ENCODE results near the gene NFATC1. TPM values are rescaled to one million over a fixed set of nuclear protein-coding genes. Genes with fewer than 3 reads are reported as not detected.

NFATC1 gene
- total RNA-seq, 5 donors from 2014 or later (not counting 1 experiment from before 2014, with no cell fraction given), result 58.1 to 108 (median 66.0) TPM

DNA sequence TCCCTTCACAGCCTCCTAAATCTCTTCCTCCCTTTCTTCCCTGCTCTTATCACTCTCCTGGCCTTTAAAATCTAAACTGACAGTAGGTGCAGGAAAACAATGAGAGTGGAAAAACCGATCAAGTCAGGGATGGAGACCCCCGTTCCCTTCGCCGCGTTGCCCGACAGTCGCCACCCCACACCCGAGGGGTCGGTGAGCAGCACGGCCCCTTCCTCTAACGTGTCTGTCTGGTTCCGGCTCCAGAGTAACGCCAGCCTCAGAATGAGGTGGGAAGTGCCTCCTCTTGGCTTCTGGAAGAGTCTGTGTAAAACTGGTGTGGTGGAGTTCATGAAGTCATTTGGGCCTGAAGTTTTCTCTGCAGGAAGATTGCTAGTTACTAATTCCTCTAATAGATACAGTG, 138.6 kb downstream of the NFATC1 start:
- DNase-seq (no peak), ATAC-seq (replicated peaks in 1 of 4) (no peak)
- WGBS (ENCODE audit: insufficient coverage), result 91% methylated on average over 11 of the region's 13 CpGs
- Mint-ChIP-seq H3K36me3 (peaks cover 7% of the 10 kb centered on the region), H3K27me3 (no peaks in the 10 kb centered on the region), H3K4me1 (no peaks in the 10 kb centered on the region), H3K9me3 (peaks cover 0 to 6% (median 0%) of the 10 kb centered on the region in 3 donors), H3K4me3 (no peak overlapping the region), H3K27ac (no peak overlapping the region)
- POLR2A ChIA-PET, result no interaction called here
- Histone ChIP-seq H3K36me3 (ENCODE audit: control insufficient read depth in 2 of 2, extremely low read depth in 1 of 2, insufficient read depth in 1 of 2, low read length in 1 of 2) (peaks cover 0 to 6% of the 10 kb centered on the region in 2 donors), H3K27me3 (replicated peaks in 1 of 2; ENCODE audit: control insufficient read depth in 2 of 2, extremely low read depth in 1 of 2, insufficient read depth in 2 of 2, low read length in 1 of 2) (no peaks in the 10 kb centered on the region), H3K4me3 (ENCODE audit: control insufficient read depth in 1 of 2, extremely low read depth in 1 of 2, low read length in 1 of 2) (no peak overlapping the region), H3K27ac (ENCODE audit: low read length) (no peak overlapping the region), H3K4me1 (ENCODE audit: control insufficient read depth in 1 of 2, extremely low read depth in 1 of 2, insufficient read depth in 2 of 2, low read length in 2 of 2) (peaks cover 0 to 3% of the 10 kb centered on the region in 2 experiments), H3K9me3 (no peaks in the 10 kb centered on the region)
- CTCF ChIA-PET, result no interaction called here

DNA sequence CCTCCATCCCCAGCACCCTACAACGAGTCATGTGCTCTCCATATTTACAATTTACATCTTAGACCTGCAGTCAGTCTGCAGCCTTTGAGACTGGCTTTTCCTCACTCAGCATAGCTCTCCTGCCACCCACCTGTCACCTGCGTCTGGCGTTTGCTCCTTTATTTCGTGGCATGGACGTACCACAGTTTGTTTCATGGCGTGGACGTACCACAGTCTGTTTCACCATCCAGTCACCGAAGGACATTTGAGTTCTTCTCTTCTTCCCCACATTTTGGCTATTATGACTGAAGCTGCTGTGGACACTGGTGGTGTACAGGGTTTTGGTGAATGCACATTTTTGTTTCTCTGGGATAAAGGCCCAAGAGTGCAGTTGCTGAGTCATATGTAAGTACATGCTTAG, 142.0 kb downstream of the NFATC1 start:
- POLR2A ChIA-PET, result no interaction called here
- Mint-ChIP-seq H3K4me1 (no peaks in the 10 kb centered on the region), H3K36me3 (peaks cover 4% of the 10 kb centered on the region), H3K9me3 (peaks cover 0 to 10% (median 6%) of the 10 kb centered on the region in 3 donors), H3K27ac (no peak overlapping the region), H3K27me3 (no peaks in the 10 kb centered on the region), H3K4me3 (no peak overlapping the region)
- no peaks in the 10 kb centered on the region for H3K27me3 ChIP-seq (replicated peaks in 1 of 2; ENCODE audit: control insufficient read depth in 2 of 2, extremely low read depth in 1 of 2, insufficient read depth in 2 of 2, low read length in 1 of 2)
- ATAC-seq (replicated peaks in 1 of 4) (no peak), DNase-seq (no peak)
- no peak overlapping the region for H3K27ac ChIP-seq (ENCODE audit: low read length)
- H3K36me3 ChIP-seq (ENCODE audit: control insufficient read depth in 2 of 2, extremely low read depth in 1 of 2, insufficient read depth in 1 of 2, low read length in 1 of 2), result no peaks in the 10 kb centered on the region
- no peaks in the 10 kb centered on the region for H3K4me1 ChIP-seq (ENCODE audit: control insufficient read depth in 1 of 2, extremely low read depth in 1 of 2, insufficient read depth in 2 of 2, low read length in 2 of 2)
- 91% methylated on average over 3 of the region's 8 CpGs for WGBS (ENCODE audit: insufficient coverage)
- no peaks in the 10 kb centered on the region for H3K9me3 ChIP-seq
- no peak overlapping the region for H3K4me3 ChIP-seq (ENCODE audit: control insufficient read depth in 1 of 2, extremely low read depth in 1 of 2, low read length in 1 of 2)
- CTCF ChIA-PET, result no interaction called here

DNA sequence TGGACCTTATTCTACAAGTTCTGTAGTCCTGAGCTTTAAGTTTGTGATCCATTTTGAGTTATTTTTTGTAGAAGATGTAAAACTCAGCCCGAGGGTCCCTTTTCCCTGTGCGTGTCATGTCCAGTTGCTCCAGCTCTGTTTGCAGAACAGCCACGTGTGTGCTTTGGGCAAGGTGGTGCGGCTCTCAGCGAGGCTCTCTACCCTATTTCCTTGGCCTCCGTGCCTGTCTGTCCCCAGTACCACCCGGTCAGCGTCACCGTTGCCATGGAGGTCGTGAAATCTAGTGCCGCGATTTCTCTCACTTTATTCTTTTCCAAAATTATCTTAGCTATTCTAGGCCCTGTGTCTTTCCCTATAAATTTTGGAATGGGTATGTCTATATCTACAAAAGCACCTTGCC, 142.9 kb downstream of the NFATC1 start:
- no peaks in the 10 kb centered on the region for H3K4me1 Mint-ChIP-seq
- H3K36me3 Mint-ChIP-seq, result peaks cover 4% of the 10 kb centered on the region
- ATAC-seq (replicated peaks in 1 of 4), result no peak
- POLR2A ChIA-PET, result interaction anchor here in 1 of 2 donors (0.6 kb wide), 1 partner anchor 162 kb away, joined by 12 read pairs; no protein-coding TSS in a partner anchor
- no peak overlapping the region for H3K27ac ChIP-seq (ENCODE audit: low read length)
- no peak overlapping the region for H3K4me3 ChIP-seq (ENCODE audit: control insufficient read depth in 1 of 2, extremely low read depth in 1 of 2, low read length in 1 of 2)
- no peak overlapping the region for H3K4me3 Mint-ChIP-seq
- H3K27me3 Mint-ChIP-seq, result no peaks in the 10 kb centered on the region
- H3K4me1 ChIP-seq (ENCODE audit: control insufficient read depth in 1 of 2, extremely low read depth in 1 of 2, insufficient read depth in 2 of 2, low read length in 2 of 2), result no peaks in the 10 kb centered on the region
- H3K36me3 ChIP-seq (ENCODE audit: control insufficient read depth in 2 of 2, extremely low read depth in 1 of 2, insufficient read depth in 1 of 2, low read length in 1 of 2), result no peaks in the 10 kb centered on the region
- H3K9me3 ChIP-seq, result no peaks in the 10 kb centered on the region
- CTCF ChIA-PET, result no interaction called here
- DNase-seq, result no peak
- peaks cover 0 to 10% (median 6%) of the 10 kb centered on the region in 3 donors for H3K9me3 Mint-ChIP-seq
- H3K27me3 ChIP-seq (replicated peaks in 1 of 2; ENCODE audit: control insufficient read depth in 2 of 2, extremely low read depth in 1 of 2, insufficient read depth in 2 of 2, low read length in 1 of 2), result peaks cover 0 to under 1% of the 10 kb centered on the region in 2 experiments
- 63% methylated on average over 4 of the region's 12 CpGs for WGBS (ENCODE audit: insufficient coverage)
- no peak overlapping the region for H3K27ac Mint-ChIP-seq

DNA sequence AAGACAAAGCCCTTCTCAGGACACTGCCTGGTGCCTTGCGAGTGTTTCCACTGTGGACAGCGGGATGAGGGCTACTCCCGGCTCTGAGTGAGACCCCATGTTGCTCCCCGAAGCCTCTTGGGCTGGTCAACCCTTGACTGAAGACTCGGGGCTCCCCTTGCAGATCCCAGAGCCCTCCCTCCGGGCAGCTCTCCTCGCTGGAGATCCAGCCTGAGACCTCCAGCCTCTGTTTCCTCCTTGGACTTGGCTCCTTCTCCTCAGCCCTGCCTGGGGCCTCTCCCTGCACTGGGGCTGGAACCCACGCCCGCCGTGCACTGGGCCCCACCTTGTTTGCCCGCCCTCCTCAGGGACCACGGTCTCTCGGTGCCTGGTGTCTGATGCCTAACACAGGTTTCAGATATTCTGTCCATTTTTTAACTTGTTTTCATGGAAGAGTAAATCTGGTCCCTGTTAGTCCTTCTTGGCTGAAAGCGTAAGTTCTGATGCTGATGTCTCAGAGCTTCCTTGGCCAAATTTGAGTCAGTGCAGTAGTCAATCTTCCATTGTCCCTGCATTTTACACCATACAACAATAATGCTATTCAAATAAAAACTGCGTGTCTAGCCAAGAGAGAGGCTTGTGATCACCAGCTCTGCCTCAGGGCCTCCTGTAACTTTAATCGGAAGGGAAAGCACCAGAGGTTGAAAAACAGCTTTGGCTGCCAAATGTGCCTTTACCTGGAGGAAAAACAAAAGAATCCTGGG, 144.6 kb downstream of the NFATC1 start:
- POLR2A ChIA-PET, result no interaction called here

DNA sequence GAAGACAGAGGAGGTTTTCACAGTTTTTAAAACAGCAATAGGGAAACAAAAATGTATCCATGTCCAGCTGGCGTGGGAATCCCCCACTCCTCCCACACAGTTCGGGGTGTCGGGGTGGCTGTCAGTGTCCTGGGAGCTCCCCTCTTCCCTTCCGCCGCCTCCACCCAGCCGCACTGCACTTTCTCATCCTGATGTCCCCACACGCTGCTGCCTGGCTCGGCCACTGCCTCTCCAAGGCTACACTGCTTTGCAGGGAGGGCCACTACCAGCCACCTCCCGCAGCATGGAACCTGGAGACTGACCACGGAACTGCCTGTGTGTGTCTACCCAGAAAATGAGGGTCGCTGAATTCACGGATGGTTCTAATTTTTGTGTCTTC, 145.2 kb downstream of the NFATC1 start:
- no peak overlapping the region for H3K4me3 Mint-ChIP-seq
- POLR2A ChIA-PET, result no interaction called here

More for the DNA sequence above, 144.6 kb downstream of the NFATC1 start:
- H3K36me3 ChIP-seq (ENCODE audit: control insufficient read depth in 2 of 2, extremely low read depth in 1 of 2, insufficient read depth in 1 of 2, low read length in 1 of 2), result no peaks in the 10 kb centered on the region
- no peak overlapping the region for H3K4me3 ChIP-seq (ENCODE audit: control insufficient read depth in 1 of 2, extremely low read depth in 1 of 2, low read length in 1 of 2)
- CTCF ChIA-PET, result no interaction called here
- no peak overlapping the region for H3K27ac ChIP-seq (ENCODE audit: low read length)
- H3K4me1 ChIP-seq (ENCODE audit: control insufficient read depth in 1 of 2, extremely low read depth in 1 of 2, insufficient read depth in 2 of 2, low read length in 2 of 2), result no peaks in the 10 kb centered on the region
- DNase-seq, result no peak
- H3K9me3 ChIP-seq, result no peaks in the 10 kb centered on the region
- peaks cover 0 to 13% of the 10 kb centered on the region in 2 experiments for H3K27me3 ChIP-seq (replicated peaks in 1 of 2; ENCODE audit: control insufficient read depth in 2 of 2, extremely low read depth in 1 of 2, insufficient read depth in 2 of 2, low read length in 1 of 2)
- no peaks in the 10 kb centered on the region for H3K4me1 Mint-ChIP-seq
- 87% methylated on average over 16 of the region's 16 CpGs for WGBS (ENCODE audit: insufficient coverage)
- H3K9me3 Mint-ChIP-seq, result peaks cover 0 to 10% (median 6%) of the 10 kb centered on the region in 3 donors
- ATAC-seq (replicated peaks in 1 of 4), result no peak
- peaks cover 4% of the 10 kb centered on the region for H3K36me3 Mint-ChIP-seq
- H3K4me3 Mint-ChIP-seq, result no peak overlapping the region
- H3K27me3 Mint-ChIP-seq, result peaks cover 0 to 3% of the 10 kb centered on the region in 2 donors
- H3K27ac Mint-ChIP-seq, result no peak overlapping the region

DNA sequence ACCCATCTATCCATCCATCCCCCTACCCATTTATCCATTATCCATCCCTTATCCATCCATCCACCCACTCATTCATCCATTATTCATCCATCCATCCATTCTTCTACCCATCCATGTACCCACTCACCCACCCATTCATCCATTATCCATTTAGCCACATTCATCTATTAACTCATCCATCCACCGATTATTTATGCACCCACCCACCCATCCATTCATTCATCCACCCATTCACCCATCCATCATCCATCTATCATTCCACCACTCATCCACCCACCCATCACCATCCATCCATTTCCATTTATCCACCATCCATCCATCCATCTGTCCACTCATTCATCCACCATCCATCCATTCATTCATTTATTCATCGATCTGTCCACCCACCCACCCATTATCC, 146.5 kb downstream of the NFATC1 start:
- H3K36me3 ChIP-seq (ENCODE audit: control insufficient read depth in 2 of 2, extremely low read depth in 1 of 2, insufficient read depth in 1 of 2, low read length in 1 of 2), result no peaks in the 10 kb centered on the region
- H3K4me3 Mint-ChIP-seq, result no peak overlapping the region
- no peaks in the 10 kb centered on the region for H3K9me3 ChIP-seq
- no peaks in the 10 kb centered on the region for H3K4me1 ChIP-seq (ENCODE audit: control insufficient read depth in 1 of 2, extremely low read depth in 1 of 2, insufficient read depth in 2 of 2, low read length in 2 of 2)
- ChIA-PET CTCF (no interaction called here), POLR2A (no interaction called here)
- H3K4me3 ChIP-seq (ENCODE audit: control insufficient read depth in 1 of 2, extremely low read depth in 1 of 2, low read length in 1 of 2), result no peak overlapping the region
- H3K27ac Mint-ChIP-seq, result no peak overlapping the region
- H3K36me3 Mint-ChIP-seq, result peaks cover 4% of the 10 kb centered on the region
- ATAC-seq (replicated peaks in 1 of 4), result no peak
- no peaks in the 10 kb centered on the region for H3K4me1 Mint-ChIP-seq
- H3K27me3 ChIP-seq (replicated peaks in 1 of 2; ENCODE audit: control insufficient read depth in 2 of 2, extremely low read depth in 1 of 2, insufficient read depth in 2 of 2, low read length in 1 of 2), result peaks cover 0 to 25% of the 10 kb centered on the region in 2 experiments
- H3K27me3 Mint-ChIP-seq, result peaks cover 0 to 3% of the 10 kb centered on the region in 2 donors
- no peak overlapping the region for H3K27ac ChIP-seq (ENCODE audit: low read length)
- 100% methylated on average over 2 of the region's 2 CpGs for WGBS (ENCODE audit: insufficient coverage)
- peaks cover 0 to 10% (median 6%) of the 10 kb centered on the region in 3 donors for H3K9me3 Mint-ChIP-seq
- DNase-seq, result no peak

More for the DNA sequence above, 145.2 kb downstream of the NFATC1 start:
- DNase-seq, result no peak
- H3K4me1 ChIP-seq (ENCODE audit: control insufficient read depth in 1 of 2, extremely low read depth in 1 of 2, insufficient read depth in 2 of 2, low read length in 2 of 2), result no peaks in the 10 kb centered on the region
- H3K9me3 ChIP-seq, result no peaks in the 10 kb centered on the region
- Mint-ChIP-seq H3K9me3 (peaks cover 0 to 10% (median 6%) of the 10 kb centered on the region in 3 donors), H3K4me1 (no peaks in the 10 kb centered on the region), H3K27me3 (peaks cover 0 to 3% of the 10 kb centered on the region in 2 donors), H3K36me3 (peaks cover 4% of the 10 kb centered on the region), H3K27ac (no peak overlapping the region)
- H3K27me3 ChIP-seq (replicated peaks in 1 of 2; ENCODE audit: control insufficient read depth in 2 of 2, extremely low read depth in 1 of 2, insufficient read depth in 2 of 2, low read length in 1 of 2), result peaks cover 0 to 18% of the 10 kb centered on the region in 2 experiments
- no peak overlapping the region for H3K4me3 ChIP-seq (ENCODE audit: control insufficient read depth in 1 of 2, extremely low read depth in 1 of 2, low read length in 1 of 2)
- CTCF ChIA-PET, result no interaction called here
- H3K36me3 ChIP-seq (ENCODE audit: control insufficient read depth in 2 of 2, extremely low read depth in 1 of 2, insufficient read depth in 1 of 2, low read length in 1 of 2), result no peaks in the 10 kb centered on the region
- no peak for ATAC-seq (replicated peaks in 1 of 4)
- 87% methylated on average over 8 of the region's 12 CpGs for WGBS (ENCODE audit: insufficient coverage)
- no peak overlapping the region for H3K27ac ChIP-seq (ENCODE audit: low read length)
